GM19035 (cell line): ENCODE data around the gene CTRL.

Experiments used
- ATAC-seq: cut with Tn5 transposase; IDR thresholded peaks from one replicate; pipeline ENCODE4 v1.9.1; 2021; ENCODE audit not compliant: unreplicated experiment

CTRL gene

GRCh38 chr16:67893743-67894399, 37.8 kb downstream of the CTRL start:
- ATAC-seq, result no peak

DNA sequence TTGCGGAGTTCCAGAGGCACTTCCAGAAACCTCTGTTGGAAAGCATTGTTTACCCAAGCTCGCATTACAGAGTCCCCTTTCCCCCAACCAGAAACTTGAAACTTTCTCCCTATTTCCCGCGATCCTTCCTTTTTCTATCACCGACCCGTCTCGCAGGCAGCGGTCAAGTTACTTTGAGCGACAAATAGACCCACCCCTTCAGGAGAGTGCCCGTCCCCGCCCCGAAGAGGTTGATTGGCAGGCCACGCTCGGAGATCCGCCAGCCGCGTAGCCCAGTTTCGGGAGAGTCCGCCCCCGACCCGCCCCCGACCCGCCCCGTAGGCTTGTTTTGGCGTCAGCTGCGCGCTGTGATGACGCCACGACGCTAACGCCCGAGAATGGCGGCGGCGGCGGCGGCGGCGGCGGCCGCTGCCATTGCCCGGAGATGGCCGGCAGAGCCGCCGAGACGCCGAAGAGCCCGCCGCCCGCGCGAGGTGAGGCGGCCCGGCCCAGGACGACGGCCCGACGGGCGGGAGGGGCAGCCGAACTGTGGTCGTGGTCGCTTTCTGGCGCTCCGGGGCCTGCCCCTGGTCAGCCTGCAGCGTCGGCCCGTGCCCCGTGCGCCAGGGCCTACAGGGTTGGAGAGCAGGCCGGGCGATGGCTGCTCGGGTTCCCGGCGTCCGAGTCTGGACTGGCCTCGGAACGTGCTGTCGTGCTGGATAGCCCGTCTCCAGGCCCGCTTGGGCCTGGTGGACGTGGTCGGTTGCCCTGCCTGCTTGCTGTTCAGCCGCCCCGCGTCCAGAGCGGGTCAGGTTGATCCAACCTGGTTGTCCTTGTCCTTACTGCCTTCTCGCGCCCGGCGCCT, 38.5 kb downstream of the CTRL start, which contains the start of gene PSKH1:
PSKH1 (plus strand) TSS at position 356 of the 844 bp plus-strand sequence. CDS start 15,496 bp downstream, outside the sequence.
- peak; percentile 93 for ATAC-seq

DNA sequence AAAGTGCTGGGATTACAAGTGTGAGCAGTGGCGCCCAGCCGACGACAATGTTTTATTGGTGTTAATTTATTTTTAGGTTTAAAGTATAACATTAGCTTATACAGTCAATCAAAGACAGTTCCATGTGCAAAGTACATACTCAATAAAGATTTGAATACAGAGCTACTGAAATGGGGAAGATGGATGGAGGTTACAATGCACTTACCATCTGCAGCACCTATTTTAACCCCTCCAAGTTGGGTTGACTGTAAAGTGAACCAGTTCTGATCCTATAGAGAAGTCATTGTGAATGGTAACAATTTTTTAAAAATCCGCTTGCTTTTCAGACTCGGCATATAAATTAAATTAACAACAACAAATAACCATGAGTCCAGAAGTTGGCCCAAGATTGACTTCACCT, 39.3 kb downstream of the CTRL start:
- no peak for ATAC-seq

GRCh38 chr16:67888331-67888730, 43.3 kb downstream of the CTRL start:
- no peak for ATAC-seq

DNA sequence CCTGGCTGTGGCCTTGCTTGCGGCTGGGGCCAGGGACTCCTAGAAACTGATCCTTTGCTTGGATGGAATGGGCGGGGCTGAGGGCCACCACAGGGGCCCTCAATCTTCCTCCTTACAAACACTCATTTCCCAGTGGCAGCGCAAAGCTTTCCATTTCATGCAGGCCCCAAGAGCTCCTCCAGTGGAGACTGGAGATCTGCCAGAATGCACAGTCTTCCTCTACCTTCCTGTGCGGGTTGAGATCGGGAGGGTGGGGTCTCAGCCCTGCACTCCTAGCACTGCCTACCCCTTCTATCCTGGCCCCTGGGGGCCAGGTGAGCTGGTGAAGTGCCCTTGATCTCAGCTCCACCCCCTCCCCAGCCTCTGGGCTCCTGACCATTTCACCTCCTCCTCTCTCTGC, 45.3 kb downstream of the CTRL start:
- no peak for ATAC-seq

- no peak for ATAC-seq
Measured at GRCh38 chr16:67885976-67886375, 45.7 kb downstream of the CTRL start.

- no peak for ATAC-seq
Measured at GRCh38 chr16:67885545-67885944, 46.1 kb downstream of the CTRL start.

GRCh38 chr16:67884684-67885083, 47.0 kb downstream of the CTRL start, which contains the start of gene NRN1L:
NRN1L (plus strand) TSS chr16:67884885; CDS start chr16:67884904, 19 bp downstream.
- ATAC-seq, result no peak

DNA sequence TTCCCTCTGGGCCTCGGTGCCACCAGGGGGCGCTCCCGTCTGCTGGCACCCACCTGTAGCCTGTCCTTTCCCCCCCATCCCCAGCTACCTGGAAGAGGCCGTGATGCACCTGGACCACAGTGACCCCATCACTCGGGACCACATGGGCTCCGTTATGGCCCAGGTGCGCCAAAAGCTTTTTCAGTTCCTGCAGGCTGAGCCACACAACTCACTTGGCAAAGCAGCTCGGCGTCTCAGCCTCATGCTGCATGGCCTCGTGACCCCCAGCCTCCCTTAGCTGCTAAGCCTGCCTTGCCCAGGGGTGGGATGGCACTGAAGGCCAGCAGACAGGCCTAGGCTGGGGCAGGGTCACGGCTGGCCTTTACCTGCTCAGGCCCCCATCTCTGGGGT, 47.8 kb downstream of the CTRL start:
- no peak for ATAC-seq

DNA sequence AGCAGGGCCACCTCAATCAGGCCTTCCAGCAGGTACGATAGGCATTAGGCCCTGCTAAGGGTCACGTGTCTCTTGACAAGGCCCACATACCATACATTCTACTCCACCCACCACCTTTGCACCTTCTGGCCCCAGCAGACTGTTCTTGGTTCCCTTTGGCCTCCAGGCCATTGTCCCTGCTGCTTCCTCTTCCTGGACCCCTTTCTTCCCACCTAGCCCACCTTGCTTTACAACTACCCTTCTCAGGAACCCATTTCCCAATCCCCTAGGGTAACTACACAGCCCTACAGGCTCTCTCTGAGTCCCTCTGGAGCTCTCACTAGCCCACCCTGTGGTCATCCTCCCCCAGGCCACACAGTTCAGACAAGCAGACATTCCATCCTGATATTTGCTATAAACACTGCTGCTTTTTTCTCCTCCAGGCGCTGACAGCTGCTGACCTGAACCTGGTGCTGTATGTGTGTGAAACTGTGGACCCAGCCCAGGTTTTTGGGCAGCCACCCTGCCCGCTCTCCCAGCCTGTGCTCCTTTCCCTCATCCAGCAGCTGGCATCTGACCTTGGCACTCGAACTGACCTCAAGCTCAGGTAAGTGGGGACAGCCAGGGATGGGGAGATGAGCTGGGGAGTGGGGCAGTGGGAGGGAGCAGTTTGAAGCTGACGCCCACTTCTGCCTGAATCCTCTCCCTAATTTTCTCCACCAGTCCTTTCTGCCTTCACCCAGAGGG, 48.4 kb downstream of the CTRL start:
- no peak for ATAC-seq

DNA sequence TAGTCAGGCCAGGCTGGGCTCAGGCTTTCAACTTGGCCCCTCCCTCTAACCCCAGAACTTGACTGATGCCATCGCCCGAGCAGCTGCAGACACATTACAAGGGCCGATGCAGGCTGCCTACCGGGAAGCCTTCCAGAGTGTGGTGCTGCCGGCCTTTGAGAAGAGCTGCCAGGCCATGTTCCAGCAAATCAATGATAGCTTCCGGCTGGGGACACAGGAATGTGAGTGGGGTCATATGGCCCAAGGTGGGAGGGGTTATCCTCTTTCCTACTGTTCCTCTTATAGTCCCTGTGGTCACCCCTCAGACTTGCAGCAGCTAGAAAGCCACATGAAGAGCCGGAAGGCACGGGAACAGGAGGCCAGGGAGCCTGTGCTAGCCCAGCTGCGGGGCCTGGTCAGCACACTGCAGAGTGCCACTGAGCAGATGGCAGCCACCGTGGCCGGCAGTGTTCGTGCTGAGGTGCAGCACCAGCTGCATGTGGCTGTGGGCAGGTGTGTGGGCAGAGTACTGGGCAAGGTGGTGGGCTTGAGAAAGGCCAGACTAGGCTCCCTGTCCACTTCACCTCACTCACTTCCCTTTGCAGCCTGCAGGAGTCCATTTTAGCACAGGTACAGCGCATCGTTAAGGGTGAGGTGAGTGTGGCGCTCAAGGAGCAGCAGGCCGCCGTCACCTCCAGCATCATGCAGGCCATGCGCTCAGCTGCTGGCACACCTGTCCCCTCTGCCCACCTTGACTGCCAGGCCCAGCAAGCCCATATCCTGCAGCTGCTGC, 49.1 kb downstream of the CTRL start:
- no peak for ATAC-seq

GRCh38 chr16:67881621-67882161, 50.0 kb downstream of the CTRL start:
- ATAC-seq, result no peak

DNA sequence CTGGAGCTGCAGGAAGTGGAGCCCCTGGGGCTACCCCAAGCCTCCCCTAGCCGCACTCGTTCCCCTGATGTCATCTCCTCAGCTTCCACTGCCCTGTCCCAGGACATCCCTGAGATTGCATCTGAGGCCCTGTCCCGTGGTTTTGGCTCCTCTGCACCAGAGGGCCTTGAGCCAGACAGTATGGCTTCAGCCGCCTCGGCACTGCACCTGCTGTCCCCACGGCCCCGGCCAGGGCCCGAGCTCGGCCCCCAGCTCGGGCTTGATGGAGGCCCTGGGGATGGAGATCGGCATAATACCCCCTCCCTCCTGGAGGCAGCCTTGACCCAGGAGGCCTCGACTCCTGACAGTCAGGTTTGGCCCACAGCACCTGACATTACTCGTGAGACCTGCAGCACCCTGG, 51.1 kb downstream of the CTRL start:
- no peak for ATAC-seq

DNA sequence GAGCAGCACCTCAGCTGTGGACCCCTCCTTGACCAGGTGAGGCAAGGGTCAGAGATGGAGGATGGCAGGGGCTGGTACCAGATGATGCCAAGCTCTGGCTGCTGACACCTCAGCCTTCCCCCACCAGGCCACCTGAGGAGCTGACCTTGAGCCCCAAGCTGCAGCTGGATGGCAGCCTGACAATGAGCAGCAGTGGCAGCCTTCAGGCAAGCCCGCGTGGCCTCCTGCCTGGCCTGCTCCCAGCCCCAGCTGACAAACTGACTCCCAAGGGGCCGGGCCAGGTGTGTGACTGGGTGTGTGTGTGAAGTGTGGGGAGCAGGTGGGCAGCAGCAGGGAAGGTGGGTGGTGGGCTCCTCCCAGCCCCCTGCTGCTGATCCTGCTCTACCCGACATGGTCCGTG, 51.7 kb downstream of the CTRL start:
- no peak for ATAC-seq
